Measurements from ENCODE around the gene HSDL2.
"Not testable (repeated sequence)": the region's sequence is repeated elsewhere in the genome, so short reads cannot be mapped to it uniquely, and the experiment has no call there.

The HSDL2 gene

DNA sequence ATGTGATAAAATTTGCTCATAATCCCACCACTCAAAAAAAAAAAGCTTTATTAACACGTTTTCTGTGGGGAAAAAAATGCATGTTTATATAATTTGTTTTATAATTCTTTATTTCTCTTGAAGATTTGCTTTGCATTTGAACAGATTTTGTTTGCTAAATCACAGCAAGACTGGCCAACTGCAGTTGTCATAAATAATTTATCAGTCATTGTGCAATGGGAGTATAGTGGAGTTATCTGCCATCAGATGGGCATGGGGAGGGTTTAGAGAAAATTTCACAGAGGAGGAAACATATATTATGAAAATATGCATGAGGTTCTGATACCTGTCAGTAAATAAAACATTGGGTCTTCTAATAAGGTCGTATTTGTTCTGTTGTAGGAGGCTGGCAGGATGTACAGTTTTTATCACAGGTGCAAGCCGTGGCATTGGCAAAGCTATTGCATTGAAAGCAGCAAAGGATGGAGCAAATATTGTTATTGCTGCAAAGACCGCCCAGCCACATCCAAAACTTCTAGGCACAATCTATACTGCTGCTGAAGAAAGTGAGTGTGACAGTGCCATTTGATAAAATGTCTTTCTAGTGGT is 23.8 kb downstream of the HSDL2 start:
- H3K27ac ChIP-seq (ENCODE audit: low read depth, low read length): no peak overlapping the region
- H3K4me1 ChIP-seq (ENCODE audit: insufficient read depth, low read length): peaks cover 8% of the 10 kb centered on the region; the same call in 1 of the 2 replicates
- H3K4me3 ChIP-seq (ENCODE audit: low read length): no peak overlapping the region
- H3K27me3 ChIP-seq (ENCODE audit: insufficient read depth, low read length): no peaks in the 10 kb centered on the region
- H3K36me3 ChIP-seq (ENCODE audit: insufficient read depth, low read length): peaks cover 12% of the 10 kb centered on the region
- WGBS: 95% methylated on average over 3 of the region's 4 CpGs
- peaks cover 6% of the 10 kb centered on the region; the same call in 1 of the 2 replicates for H3K9me3 ChIP-seq (ENCODE audit: insufficient read depth, low read depth, low read length)
- H3K9ac ChIP-seq (ENCODE audit: low read depth, low read length): no peak overlapping the region

DNA sequence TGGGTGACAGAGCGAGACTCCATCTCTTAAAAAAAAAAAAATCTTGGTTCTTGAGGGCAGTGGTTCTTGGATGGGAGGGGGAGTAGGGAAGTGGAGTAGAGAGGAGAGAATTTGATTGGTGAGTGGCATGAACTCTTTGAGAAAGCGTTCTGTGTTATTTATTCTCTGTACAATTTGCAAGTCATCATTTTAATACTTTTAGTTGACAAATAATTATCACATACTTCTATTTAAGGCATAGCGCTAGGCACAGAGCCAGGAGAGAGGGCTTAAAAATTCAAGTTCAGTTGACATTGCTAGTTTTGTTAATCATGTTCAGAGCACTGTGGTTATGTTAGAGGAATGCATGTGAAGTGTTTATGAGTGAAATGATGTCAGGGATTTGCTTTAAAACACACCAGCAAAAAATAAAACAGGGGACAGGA is 24.6 kb downstream of the HSDL2 start:
- Histone ChIP-seq H3K4me1 (ENCODE audit: insufficient read depth, low read length) (peaks cover 10% of the 10 kb centered on the region; the same call in 1 of the 2 replicates), H3K27ac (ENCODE audit: low read depth, low read length) (no peak overlapping the region), H3K9me3 (ENCODE audit: insufficient read depth, low read depth, low read length) (no peaks in the 10 kb centered on the region), H3K4me3 (ENCODE audit: low read length) (no peak overlapping the region), H3K9ac (ENCODE audit: low read depth, low read length) (no peak overlapping the region), H3K36me3 (ENCODE audit: insufficient read depth, low read length) (peaks cover 14% of the 10 kb centered on the region), H3K27me3 (ENCODE audit: insufficient read depth, low read length) (no peaks in the 10 kb centered on the region)
- WGBS: 94% methylated on average over 2 of the region's 3 CpGs

DNA sequence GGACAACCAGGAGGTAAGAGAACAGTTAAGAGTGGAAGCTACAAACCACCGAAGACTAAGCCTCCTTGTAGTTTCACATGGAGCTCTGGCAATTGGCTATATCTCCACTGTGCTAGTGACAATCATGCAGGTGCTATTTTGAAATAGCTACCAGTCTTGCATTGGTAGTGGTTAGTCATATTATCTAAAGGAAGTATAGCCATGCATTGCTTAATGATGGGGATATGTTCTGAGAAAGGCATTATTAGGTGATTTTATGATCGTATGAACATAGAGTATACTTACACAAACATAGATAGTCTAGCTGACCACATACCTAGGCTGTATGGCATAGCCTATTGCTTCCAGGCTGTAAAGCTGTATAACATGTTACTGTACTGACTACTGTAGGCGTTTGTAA is 28.4 kb downstream of the HSDL2 start:
- H3K9me3 ChIP-seq (ENCODE audit: insufficient read depth, low read depth, low read length): no peaks in the 10 kb centered on the region
- H3K27me3 ChIP-seq (ENCODE audit: insufficient read depth, low read length): no peaks in the 10 kb centered on the region
- peaks cover 21% of the 10 kb centered on the region for H3K36me3 ChIP-seq (ENCODE audit: insufficient read depth, low read length)
- 95% methylated on average over 2 of the region's 3 CpGs for WGBS
- H3K4me3 ChIP-seq (ENCODE audit: low read length): no peak overlapping the region
- no peak overlapping the region for H3K9ac ChIP-seq (ENCODE audit: low read depth, low read length)
- no peak overlapping the region for H3K27ac ChIP-seq (ENCODE audit: low read depth, low read length)
- H3K4me1 ChIP-seq (ENCODE audit: insufficient read depth, low read length): peaks cover 14% of the 10 kb centered on the region

DNA sequence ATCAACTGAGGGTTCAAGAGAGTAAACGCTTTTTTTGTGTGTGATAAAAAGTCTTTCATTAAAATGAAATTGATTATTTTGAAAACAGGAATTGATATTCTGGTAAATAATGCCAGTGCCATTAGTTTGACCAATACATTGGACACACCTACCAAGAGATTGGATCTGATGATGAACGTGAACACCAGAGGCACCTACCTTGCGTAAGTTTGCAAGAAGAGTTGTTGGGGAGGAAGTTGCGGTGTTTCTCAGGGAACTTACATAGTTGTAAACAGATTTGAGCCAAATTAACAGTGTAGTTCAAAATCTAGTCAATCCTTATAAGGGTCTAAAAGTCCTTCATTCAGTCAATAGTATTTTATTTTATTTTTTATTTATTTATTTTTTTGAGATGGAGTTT is 28.9 kb downstream of the HSDL2 start:
- H3K27ac ChIP-seq (ENCODE audit: low read depth, low read length): no peak overlapping the region
- H3K9ac ChIP-seq (ENCODE audit: low read depth, low read length): no peak overlapping the region
- peaks cover 14% of the 10 kb centered on the region for H3K4me1 ChIP-seq (ENCODE audit: insufficient read depth, low read length)
- no peaks in the 10 kb centered on the region for H3K27me3 ChIP-seq (ENCODE audit: insufficient read depth, low read length)
- WGBS: 96% methylated on average over 4 of the region's 4 CpGs
- peaks cover 21% of the 10 kb centered on the region for H3K36me3 ChIP-seq (ENCODE audit: insufficient read depth, low read length)
- no peak overlapping the region for H3K4me3 ChIP-seq (ENCODE audit: low read length)
- H3K9me3 ChIP-seq (ENCODE audit: insufficient read depth, low read depth, low read length): no peaks in the 10 kb centered on the region

DNA sequence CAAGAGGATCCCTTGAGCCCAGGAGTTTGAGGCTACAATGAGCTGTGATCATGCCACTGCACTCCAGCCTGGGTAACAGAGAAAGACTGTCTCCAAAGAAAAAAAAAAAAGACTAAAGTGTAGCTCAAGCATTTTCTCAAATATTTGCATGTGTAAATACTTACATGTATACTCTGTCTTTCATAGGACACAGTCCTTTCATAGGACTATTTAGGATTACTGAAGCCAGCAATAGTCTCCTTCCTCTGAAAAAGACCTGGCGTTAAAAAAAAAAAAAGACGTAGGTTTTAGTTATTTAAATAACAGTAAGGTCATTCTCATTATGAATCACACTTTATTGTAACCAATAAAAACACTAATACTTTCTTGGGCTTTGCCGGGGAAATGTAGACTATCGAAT is 29.9 kb downstream of the HSDL2 start:
- Histone ChIP-seq H3K4me1 (ENCODE audit: insufficient read depth, low read length) (peaks cover 16% of the 10 kb centered on the region), H3K9ac (ENCODE audit: low read depth, low read length) (no peak overlapping the region; the same call in 1 of the 2 replicates), H3K27me3 (ENCODE audit: insufficient read depth, low read length) (no peaks in the 10 kb centered on the region), H3K27ac (ENCODE audit: low read depth, low read length) (no peak overlapping the region), H3K9me3 (ENCODE audit: insufficient read depth, low read depth, low read length) (no peaks in the 10 kb centered on the region), H3K4me3 (ENCODE audit: low read length) (no peak overlapping the region), H3K36me3 (ENCODE audit: insufficient read depth, low read length) (peaks cover 21% of the 10 kb centered on the region)
- WGBS: 99% methylated on average over 3 of the region's 4 CpGs

DNA sequence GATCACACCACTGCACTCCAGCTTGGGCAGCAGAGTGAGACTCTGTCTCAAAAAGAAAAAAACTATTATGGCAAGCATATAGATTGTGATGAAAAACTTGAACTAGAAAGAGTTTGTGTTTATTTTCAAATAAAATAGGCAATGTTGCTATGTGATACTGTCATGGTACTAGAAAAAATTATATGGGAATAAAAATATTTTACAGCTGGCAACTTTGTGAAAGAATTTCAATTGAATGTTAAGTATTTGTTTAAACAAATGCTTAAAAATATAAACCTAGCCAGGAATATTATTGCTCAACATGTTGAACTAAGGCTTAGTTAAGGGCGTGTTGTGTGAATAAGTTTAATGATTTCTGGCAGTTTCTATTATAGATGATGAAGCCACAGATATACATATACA is 31.7 kb downstream of the HSDL2 start:
- WGBS: 91% methylated on average over 1 of the region's 1 CpG
- Histone ChIP-seq H3K27me3 (ENCODE audit: insufficient read depth, low read length) (no peaks in the 10 kb centered on the region), H3K4me1 (ENCODE audit: insufficient read depth, low read length) (peaks cover 16% of the 10 kb centered on the region), H3K9me3 (ENCODE audit: insufficient read depth, low read depth, low read length) (no peaks in the 10 kb centered on the region), H3K36me3 (ENCODE audit: insufficient read depth, low read length) (peaks cover 19% of the 10 kb centered on the region), H3K27ac (ENCODE audit: low read depth, low read length) (no peak overlapping the region), H3K4me3 (ENCODE audit: low read length) (no peak overlapping the region), H3K9ac (ENCODE audit: low read depth, low read length) (no peak overlapping the region)

DNA sequence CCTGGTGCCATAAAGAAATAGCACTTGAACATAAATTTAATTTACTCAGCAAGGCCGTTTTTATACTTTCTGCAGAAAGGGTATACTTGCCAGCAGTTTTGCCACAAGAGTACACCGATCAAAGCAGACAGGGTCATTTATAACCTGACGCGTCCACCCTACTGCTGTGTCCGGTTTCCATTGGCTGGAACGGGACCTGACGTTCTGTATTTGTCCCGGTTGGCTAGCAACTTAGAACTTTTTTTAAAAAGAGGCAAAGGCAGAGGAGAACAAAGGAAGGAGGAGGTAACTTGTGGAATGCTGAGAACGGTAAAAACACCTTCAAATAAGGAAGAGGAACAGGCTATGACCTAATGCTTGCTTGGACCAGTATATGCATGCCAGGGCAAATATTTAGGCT is 33.8 kb downstream of the HSDL2 start:
- not testable (repeated sequence) for H3K9ac ChIP-seq (ENCODE audit: low read depth, low read length); H3K27me3 ChIP-seq (ENCODE audit: insufficient read depth, low read length); H3K4me1 ChIP-seq (ENCODE audit: insufficient read depth, low read length); H3K36me3 ChIP-seq (ENCODE audit: insufficient read depth, low read length); H3K27ac ChIP-seq (ENCODE audit: low read depth, low read length); H3K9me3 ChIP-seq (ENCODE audit: insufficient read depth, low read depth, low read length); H3K4me3 ChIP-seq (ENCODE audit: low read length)
- WGBS: 88% methylated on average over 9 of the region's 9 CpGs

DNA sequence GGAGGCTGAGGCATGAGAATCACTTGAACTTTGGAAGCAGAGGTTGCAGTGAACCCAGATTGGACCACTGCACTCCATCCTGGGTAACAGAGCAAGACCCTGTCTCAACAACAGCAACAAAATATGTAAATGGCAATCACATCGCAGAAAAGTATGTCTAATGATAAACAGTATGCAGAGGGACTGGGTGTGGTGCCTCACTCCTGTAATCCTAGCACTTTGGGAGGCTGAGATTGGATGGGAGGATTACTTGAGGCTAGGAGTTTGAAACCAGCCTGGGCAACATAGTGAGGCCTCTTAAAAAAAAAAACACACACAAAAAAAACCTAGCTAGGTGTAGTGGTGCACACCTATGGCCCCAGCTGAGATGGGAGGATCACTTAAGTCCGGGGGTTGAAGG is 40.3 kb downstream of the HSDL2 start:
- Histone ChIP-seq H3K27ac (ENCODE audit: low read depth, low read length) (no peak overlapping the region), H3K4me3 (ENCODE audit: low read length) (no peak overlapping the region), H3K9ac (ENCODE audit: low read depth, low read length) (no peak overlapping the region), H3K9me3 (ENCODE audit: insufficient read depth, low read depth, low read length) (no peaks in the 10 kb centered on the region), H3K4me1 (ENCODE audit: insufficient read depth, low read length) (no peaks in the 10 kb centered on the region), H3K27me3 (ENCODE audit: insufficient read depth, low read length) (no peaks in the 10 kb centered on the region), H3K36me3 (ENCODE audit: insufficient read depth, low read length) (0 out of 2 replicates have a peak, but pooled peaks cover 7% of the 10 kb centered on the region)
- WGBS: 97% methylated on average over 2 of the region's 2 CpGs

DNA sequence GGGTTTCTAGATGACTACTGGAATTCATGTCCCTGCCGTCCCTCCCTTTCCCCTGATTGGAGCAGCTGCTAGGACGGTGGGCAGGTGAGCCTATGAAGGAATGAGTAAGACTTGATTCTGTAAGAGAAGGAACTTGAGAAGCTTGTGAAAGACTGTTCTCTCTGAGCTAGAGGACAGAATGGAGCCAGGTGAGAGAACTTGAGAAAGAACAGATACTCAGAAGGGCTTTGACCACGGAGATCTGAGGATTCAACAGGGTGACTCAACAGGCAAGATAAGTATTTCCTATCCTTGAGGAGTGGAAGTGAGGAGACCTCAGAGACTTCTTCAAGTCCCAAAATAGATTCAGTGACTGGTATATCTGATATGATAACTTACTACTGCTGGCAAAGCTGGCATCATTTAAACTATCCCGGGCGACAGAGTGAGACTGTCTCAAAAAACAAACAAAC is 41.9 kb downstream of the HSDL2 start:
- WGBS: 81% methylated on average over 5 of the region's 5 CpGs

DNA sequence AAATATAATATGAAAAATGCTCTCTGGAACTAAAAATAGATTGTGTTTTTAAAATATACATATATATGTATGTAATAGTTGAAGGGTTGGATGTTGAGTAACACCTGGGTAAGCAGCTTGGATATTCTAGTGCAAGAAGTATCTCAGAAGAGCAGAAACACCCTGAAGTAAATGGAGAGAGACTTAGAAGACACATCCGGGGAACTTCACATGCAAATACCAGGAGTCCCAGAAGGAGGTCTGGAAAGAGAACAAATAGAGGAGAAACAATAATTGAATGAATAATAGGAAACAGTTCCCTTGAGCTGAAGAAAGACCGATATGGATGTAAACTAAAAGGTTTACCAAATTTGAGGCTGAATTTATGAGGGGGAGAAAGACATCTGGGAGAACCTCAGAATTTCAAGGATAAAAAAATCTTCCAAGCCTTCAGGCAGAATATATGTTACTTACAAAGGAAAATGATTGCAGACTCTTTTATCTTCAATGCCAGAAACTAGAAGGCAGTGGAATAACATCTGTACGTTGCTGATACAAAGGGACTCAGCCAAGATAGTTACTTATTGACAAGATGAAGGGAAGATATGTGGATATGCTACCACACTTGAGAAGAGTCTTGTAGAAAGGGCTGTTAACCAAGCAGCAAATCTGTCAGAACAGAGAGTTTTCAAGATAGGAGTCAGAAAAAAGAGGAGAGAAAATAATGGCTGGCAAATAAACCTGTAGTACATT is 42.7 kb downstream of the HSDL2 start:
- H3K4me1 ChIP-seq (ENCODE audit: insufficient read depth, low read length): no peaks in the 10 kb centered on the region
- 0 out of 2 replicates have a peak, but pooled peaks cover 7% of the 10 kb centered on the region for H3K36me3 ChIP-seq (ENCODE audit: insufficient read depth, low read length)
- WGBS: 90% methylated on average over 3 of the region's 3 CpGs
- no peak overlapping the region for H3K9ac ChIP-seq (ENCODE audit: low read depth, low read length)
- H3K4me3 ChIP-seq (ENCODE audit: low read length): no peak overlapping the region
- no peaks in the 10 kb centered on the region for H3K9me3 ChIP-seq (ENCODE audit: insufficient read depth, low read depth, low read length)
- no peaks in the 10 kb centered on the region for H3K27me3 ChIP-seq (ENCODE audit: insufficient read depth, low read length)
- no peak overlapping the region for H3K27ac ChIP-seq (ENCODE audit: low read depth, low read length)

More for the DNA sequence above, 41.9 kb downstream of the HSDL2 start:
- Histone ChIP-seq H3K27ac (ENCODE audit: low read depth, low read length) (no peak overlapping the region), H3K27me3 (ENCODE audit: insufficient read depth, low read length) (no peaks in the 10 kb centered on the region), H3K4me3 (ENCODE audit: low read length) (no peak overlapping the region), H3K9me3 (ENCODE audit: insufficient read depth, low read depth, low read length) (no peaks in the 10 kb centered on the region), H3K9ac (ENCODE audit: low read depth, low read length) (no peak overlapping the region), H3K36me3 (ENCODE audit: insufficient read depth, low read length) (0 out of 2 replicates have a peak, but pooled peaks cover 7% of the 10 kb centered on the region), H3K4me1 (ENCODE audit: insufficient read depth, low read length) (no peaks in the 10 kb centered on the region)

DNA sequence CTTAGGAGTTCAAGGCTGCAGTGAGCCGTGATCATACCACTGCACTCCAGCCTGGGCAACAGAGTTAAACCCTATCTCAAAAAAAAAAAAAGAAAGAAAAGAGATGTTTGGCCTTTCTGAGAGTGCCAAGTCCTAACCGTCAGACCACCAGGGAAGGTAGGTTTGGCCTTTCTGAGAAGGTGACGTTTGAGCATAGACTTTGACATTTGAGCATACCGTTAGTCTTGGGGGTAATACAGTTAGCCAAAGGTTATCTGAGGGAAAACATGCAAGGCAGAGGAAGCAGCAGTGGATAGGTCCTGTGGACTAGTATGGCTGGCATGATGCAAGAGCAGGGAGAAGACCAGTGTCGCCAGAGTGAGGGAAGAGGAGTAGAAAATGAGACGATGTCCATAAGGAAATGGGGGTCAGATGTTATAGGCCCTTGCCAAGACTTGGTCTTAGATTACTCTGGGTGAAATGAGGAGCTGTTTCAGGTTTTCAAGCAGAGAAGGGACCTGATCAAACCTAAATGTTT is 50.2 kb downstream of the HSDL2 start:
- no peaks in the 10 kb centered on the region for H3K27me3 ChIP-seq (ENCODE audit: insufficient read depth, low read length)
- H3K9me3 ChIP-seq (ENCODE audit: insufficient read depth, low read depth, low read length): no peaks in the 10 kb centered on the region
- H3K4me3 ChIP-seq (ENCODE audit: low read length): no peak overlapping the region
- no peak overlapping the region for H3K9ac ChIP-seq (ENCODE audit: low read depth, low read length)
- 93% methylated on average over 6 of the region's 6 CpGs for WGBS
- no peak overlapping the region for H3K27ac ChIP-seq (ENCODE audit: low read depth, low read length)
- H3K4me1 ChIP-seq (ENCODE audit: insufficient read depth, low read length): no peaks in the 10 kb centered on the region
- H3K36me3 ChIP-seq (ENCODE audit: insufficient read depth, low read length): 0 out of 2 replicates have a peak, but pooled peaks cover 4% of the 10 kb centered on the region
